ENCODE measurements around the gene GTF3C1.

The GTF3C1 gene

DNA sequence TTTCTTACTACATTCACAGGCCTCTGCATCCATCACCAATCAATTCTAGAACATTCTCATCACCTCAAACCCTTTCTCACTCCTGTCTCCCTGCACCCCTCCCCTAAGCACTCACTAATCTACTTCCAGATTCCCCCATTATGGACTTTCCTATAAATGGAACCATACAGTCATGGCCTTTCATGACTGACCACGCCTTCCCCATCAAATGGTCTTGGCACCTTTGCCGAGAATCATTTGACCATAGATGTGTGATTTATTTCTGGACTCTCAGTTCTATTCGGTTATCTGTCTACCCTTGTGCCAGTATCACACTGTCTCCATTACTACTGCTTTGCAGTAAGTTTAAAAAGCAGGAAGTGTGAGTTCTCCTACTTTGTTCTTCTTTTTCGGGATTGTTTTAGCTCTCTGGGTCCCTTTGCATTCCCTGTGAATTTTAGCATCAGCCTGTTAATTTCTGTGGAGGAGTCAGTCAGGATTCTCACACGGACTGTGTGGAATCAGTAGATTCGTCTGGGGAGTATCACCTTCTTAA is 27.5 kb downstream of the GTF3C1 start:
- Mint-ChIP-seq H3K27ac (no peak overlapping the region), H3K4me1 (ENCODE audit: low read depth) (peaks cover 8% of the 10 kb centered on the region), H3K27me3 (no peaks in the 10 kb centered on the region), H3K9me3 (no peaks in the 10 kb centered on the region), H3K36me3 (ENCODE audit: low read depth) (peaks cover 85% of the 10 kb centered on the region), H3K4me3 (no peak overlapping the region)
- intact Hi-C loops (cut with micrococcal nuclease) = no loop called here

DNA sequence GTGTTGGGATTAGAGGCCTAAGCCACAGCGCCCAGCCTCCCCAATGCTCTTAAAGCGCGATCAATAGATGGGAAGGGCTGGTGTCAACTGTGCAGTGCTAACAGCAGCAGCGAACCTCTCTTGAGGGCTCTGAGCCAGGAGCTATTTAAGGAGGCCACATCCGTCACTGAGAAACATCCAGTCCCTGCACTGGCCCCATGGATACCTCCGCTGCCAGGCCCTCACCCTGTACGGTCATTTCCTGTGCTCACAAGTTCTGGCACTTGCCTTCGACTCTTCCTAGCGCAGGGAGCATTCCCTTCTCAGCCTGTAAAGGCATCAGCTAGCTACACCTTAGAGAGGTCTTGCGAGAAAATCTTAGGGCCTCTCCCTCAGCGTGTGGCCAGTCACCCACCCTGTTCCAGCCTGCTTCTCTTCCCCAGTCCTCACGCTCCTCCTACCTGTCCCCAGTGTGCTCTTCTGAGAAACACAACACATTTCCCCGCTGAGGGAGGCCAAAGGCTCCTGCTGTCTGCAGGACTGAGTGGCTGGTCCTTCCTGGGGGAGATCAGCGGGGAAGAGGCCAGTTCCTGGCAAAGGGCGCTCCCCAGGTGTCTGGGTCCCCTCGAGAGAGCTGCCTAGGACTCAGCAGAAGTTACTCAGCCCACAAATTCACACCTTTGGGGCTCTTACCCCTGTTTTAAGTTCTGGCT is 28.6 kb downstream of the GTF3C1 start:
- Mint-ChIP-seq H3K27me3 (no peaks in the 10 kb centered on the region), H3K36me3 (ENCODE audit: low read depth) (peaks cover 85% of the 10 kb centered on the region), H3K4me3 (no peak overlapping the region), H3K4me1 (ENCODE audit: low read depth) (peaks cover 8% of the 10 kb centered on the region), H3K27ac (no peak overlapping the region), H3K9me3 (no peaks in the 10 kb centered on the region)
- intact Hi-C loops (cut with micrococcal nuclease) = no loop called here

- Mint-ChIP-seq H3K9me3 (no peaks in the 10 kb centered on the region), H3K4me1 (ENCODE audit: low read depth) (peaks cover 8% of the 10 kb centered on the region), H3K27ac (no peak overlapping the region), H3K4me3 (no peak overlapping the region), H3K27me3 (no peaks in the 10 kb centered on the region), H3K36me3 (ENCODE audit: low read depth) (peaks cover 86% of the 10 kb centered on the region)
- intact Hi-C loops (cut with micrococcal nuclease) = no loop called here
These were observed 31.5 kb downstream of the GTF3C1 start for GRCh38 chr16:27518226-27518625.

DNA sequence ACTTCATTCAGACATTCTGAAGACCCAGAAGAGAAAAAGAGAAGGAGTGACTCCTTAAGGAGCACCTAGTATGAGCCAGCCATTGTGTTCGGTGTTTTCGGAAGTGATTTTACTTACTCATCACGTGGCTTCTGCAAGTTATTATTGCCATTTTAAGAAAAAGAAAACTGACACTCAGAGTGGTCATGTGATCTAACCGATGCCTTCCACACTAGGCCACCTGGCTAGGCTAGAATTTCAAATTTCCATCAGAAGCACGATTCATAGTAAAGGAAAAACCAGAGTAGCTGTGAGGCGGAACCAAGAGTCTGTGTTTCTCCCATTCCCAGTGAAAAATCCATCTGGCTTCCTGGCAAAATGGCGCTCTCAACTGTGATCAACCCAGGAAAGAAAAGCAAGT is 32.0 kb downstream of the GTF3C1 start:
- Mint-ChIP-seq H3K4me1 (ENCODE audit: low read depth) (peaks cover 7% of the 10 kb centered on the region), H3K27me3 (no peaks in the 10 kb centered on the region), H3K4me3 (no peak overlapping the region), H3K9me3 (no peaks in the 10 kb centered on the region), H3K27ac (no peak overlapping the region), H3K36me3 (ENCODE audit: low read depth) (peaks cover 86% of the 10 kb centered on the region)
- intact Hi-C loops (cut with micrococcal nuclease) = no loop called here

DNA sequence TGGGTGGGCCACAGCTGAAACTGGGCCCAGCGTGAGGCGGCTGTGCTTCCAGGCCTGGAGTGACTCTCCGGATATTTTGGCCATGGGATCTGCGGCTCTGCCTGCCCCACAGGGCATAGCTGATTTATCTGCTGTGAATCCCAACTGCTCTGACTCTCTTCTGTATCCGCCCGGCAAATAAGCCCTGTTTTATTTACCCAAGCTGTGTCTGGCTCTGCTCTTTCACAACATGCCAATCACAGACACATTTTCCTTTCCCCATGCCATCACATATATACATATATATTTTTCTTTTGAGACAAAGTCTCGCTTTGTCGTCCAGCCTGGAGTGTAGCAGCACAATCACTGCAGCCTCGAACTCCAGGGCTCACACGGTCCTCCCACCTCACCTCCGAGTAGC is 33.3 kb downstream of the GTF3C1 start:
- H3K27ac Mint-ChIP-seq = no peak overlapping the region
- no peaks in the 10 kb centered on the region for H3K27me3 Mint-ChIP-seq
- no peaks in the 10 kb centered on the region for H3K9me3 Mint-ChIP-seq
- peaks cover 88% of the 10 kb centered on the region for H3K36me3 Mint-ChIP-seq (ENCODE audit: low read depth)
- H3K4me1 Mint-ChIP-seq (ENCODE audit: low read depth) = no peaks in the 10 kb centered on the region
- intact Hi-C loops (cut with micrococcal nuclease) = no loop called here
- no peak overlapping the region for H3K4me3 Mint-ChIP-seq

- Mint-ChIP-seq H3K36me3 (ENCODE audit: low read depth) (peaks cover 88% of the 10 kb centered on the region), H3K4me3 (no peak overlapping the region), H3K9me3 (no peaks in the 10 kb centered on the region), H3K27me3 (no peaks in the 10 kb centered on the region), H3K27ac (no peak overlapping the region), H3K4me1 (ENCODE audit: low read depth) (no peaks in the 10 kb centered on the region)
- intact Hi-C loops (cut with micrococcal nuclease) = no loop called here
These were observed 33.8 kb downstream of the GTF3C1 start for GRCh38 chr16:27515874-27516353.

GRCh38 chr16:27514806-27515205 is 34.9 kb downstream of the GTF3C1 start:
- no peaks in the 10 kb centered on the region for H3K9me3 Mint-ChIP-seq
- no peaks in the 10 kb centered on the region for H3K4me1 Mint-ChIP-seq (ENCODE audit: low read depth)
- H3K4me3 Mint-ChIP-seq = no peak overlapping the region
- no peaks in the 10 kb centered on the region for H3K27me3 Mint-ChIP-seq
- peaks cover 99% of the 10 kb centered on the region for H3K36me3 Mint-ChIP-seq (ENCODE audit: low read depth)
- intact Hi-C loops (cut with micrococcal nuclease) = no loop called here
- H3K27ac Mint-ChIP-seq = no peak overlapping the region

- Mint-ChIP-seq H3K27ac (no peak overlapping the region), H3K4me3 (no peak overlapping the region), H3K4me1 (ENCODE audit: low read depth) (no peaks in the 10 kb centered on the region), H3K36me3 (ENCODE audit: low read depth) (peaks cover 99% of the 10 kb centered on the region), H3K27me3 (no peaks in the 10 kb centered on the region), H3K9me3 (no peaks in the 10 kb centered on the region)
- intact Hi-C loops (cut with micrococcal nuclease) = no loop called here
These were observed 37.9 kb downstream of the GTF3C1 start for GRCh38 chr16:27511657-27512448.

GRCh38 chr16:27508476-27508875 is 41.2 kb downstream of the GTF3C1 start:
- intact Hi-C loops (cut with micrococcal nuclease) = no loop called here

DNA sequence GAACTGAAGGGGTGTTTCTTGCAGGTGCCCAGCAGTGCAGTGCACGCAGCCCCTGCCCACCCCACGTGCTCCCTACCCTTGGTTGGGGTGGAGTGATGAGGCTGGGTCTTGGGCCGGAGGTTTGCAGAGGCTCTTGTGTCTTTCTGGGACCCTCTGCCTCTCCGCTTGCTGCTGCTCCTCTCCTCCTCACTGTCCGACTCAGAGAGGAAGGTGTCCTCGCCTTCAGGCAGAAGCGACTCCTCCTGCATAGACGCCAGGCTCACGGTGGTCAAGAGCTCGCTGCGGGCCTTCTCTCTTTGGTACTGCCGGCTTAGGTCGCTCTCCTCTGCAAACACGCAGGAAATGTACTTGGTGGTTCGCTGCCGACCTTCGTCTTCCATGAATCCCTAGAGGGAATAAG is 42.9 kb downstream of the GTF3C1 start:
- Mint-ChIP-seq H3K4me1 (ENCODE audit: low read depth) (no peaks in the 10 kb centered on the region), H3K27me3 (no peaks in the 10 kb centered on the region), H3K9me3 (no peaks in the 10 kb centered on the region), H3K36me3 (ENCODE audit: low read depth) (peaks cover 100% of the 10 kb centered on the region), H3K27ac (no peak overlapping the region), H3K4me3 (no peak overlapping the region)
- intact Hi-C loops (cut with micrococcal nuclease) = no loop called here

More at GRCh38 chr16:27508476-27508875, 41.2 kb downstream of the GTF3C1 start:
- H3K4me3 Mint-ChIP-seq = no peak overlapping the region
- H3K27ac Mint-ChIP-seq = no peak overlapping the region
- no peaks in the 10 kb centered on the region for H3K27me3 Mint-ChIP-seq
- no peaks in the 10 kb centered on the region for H3K9me3 Mint-ChIP-seq
- H3K4me1 Mint-ChIP-seq (ENCODE audit: low read depth) = no peaks in the 10 kb centered on the region
- H3K36me3 Mint-ChIP-seq (ENCODE audit: low read depth) = peaks cover 100% of the 10 kb centered on the region

DNA sequence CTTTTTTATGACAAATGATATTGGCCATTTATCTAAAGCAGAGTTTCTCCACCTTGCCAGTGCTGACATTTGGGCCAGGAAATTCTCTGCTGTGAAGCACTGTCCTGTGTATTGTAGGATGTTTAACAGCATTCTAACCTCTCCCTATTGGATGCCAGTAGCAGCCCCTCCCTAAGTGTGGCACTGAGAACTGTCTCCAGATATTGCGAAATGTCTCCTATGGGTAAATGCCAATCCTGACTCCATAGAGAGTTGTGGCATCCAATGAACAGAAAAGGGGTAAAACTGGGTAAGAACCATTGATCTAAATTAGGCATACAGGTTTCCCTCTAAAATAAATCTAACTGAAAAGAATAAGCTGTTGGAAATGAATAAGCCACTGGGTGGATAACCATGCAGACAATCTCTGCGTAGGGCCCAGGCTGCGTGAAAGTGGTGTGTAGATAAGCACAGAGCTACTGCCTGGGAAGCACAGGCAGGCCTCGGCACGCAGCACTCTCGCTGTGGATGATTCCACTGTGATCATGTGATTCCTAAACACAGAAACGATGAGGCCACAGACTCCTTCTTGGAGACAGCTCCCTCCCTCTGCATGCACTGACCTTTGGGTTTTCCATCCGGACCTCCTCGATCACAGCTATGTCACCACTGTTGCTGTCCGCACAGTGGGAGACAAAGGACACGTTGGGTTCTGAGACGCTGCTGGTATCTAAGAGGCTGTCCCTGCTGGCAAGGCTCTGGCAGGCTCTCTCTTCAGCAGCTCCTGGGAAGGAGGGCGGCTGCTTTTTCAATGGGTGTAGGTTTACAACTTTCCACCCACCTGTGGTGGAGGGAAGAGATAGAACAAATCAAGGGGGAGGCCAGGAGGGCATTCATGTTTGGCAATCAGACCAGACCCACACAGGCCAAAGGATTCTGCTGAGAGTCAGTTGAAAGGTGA is 44.1 kb downstream of the GTF3C1 start:
- Mint-ChIP-seq H3K27ac (no peak overlapping the region), H3K4me3 (no peak overlapping the region), H3K9me3 (no peaks in the 10 kb centered on the region), H3K36me3 (ENCODE audit: low read depth) (peaks cover 100% of the 10 kb centered on the region), H3K27me3 (no peaks in the 10 kb centered on the region), H3K4me1 (ENCODE audit: low read depth) (no peaks in the 10 kb centered on the region)
- intact Hi-C loops (cut with micrococcal nuclease) = no loop called here

- Mint-ChIP-seq H3K4me3 (no peak overlapping the region), H3K27me3 (no peaks in the 10 kb centered on the region), H3K27ac (no peak overlapping the region), H3K36me3 (ENCODE audit: low read depth) (peaks cover 100% of the 10 kb centered on the region), H3K9me3 (no peaks in the 10 kb centered on the region), H3K4me1 (ENCODE audit: low read depth) (no peaks in the 10 kb centered on the region)
- intact Hi-C loops (cut with micrococcal nuclease) = no loop called here
These were observed 46.1 kb downstream of the GTF3C1 start for GRCh38 chr16:27503662-27504061.

DNA sequence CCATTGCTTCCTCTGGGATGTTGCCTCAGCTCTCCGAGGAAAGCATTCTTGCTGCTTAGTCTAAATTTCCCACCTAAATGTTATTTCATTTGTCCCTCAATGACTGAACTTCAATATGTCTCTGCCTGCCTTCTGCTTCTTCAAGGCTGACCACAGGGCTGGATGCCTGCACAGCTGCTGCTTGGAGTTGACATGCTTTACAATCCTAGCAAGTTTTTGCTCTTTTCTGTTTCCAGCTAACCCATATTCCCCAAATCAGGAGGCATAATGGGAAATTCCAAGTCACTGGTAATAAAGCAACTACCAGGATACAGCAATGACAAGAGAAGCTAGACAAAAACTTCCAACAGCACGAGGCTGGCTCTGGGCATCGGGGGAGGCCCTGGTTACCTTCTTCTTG is 48.9 kb downstream of the GTF3C1 start:
- intact Hi-C loops (cut with micrococcal nuclease) = no loop called here
- Mint-ChIP-seq H3K36me3 (ENCODE audit: low read depth) (peaks cover 100% of the 10 kb centered on the region), H3K27me3 (no peaks in the 10 kb centered on the region), H3K4me3 (no peak overlapping the region), H3K27ac (no peak overlapping the region), H3K4me1 (ENCODE audit: low read depth) (no peaks in the 10 kb centered on the region), H3K9me3 (no peaks in the 10 kb centered on the region)
